ENCODE results near the gene TMEM80.

DNA sequence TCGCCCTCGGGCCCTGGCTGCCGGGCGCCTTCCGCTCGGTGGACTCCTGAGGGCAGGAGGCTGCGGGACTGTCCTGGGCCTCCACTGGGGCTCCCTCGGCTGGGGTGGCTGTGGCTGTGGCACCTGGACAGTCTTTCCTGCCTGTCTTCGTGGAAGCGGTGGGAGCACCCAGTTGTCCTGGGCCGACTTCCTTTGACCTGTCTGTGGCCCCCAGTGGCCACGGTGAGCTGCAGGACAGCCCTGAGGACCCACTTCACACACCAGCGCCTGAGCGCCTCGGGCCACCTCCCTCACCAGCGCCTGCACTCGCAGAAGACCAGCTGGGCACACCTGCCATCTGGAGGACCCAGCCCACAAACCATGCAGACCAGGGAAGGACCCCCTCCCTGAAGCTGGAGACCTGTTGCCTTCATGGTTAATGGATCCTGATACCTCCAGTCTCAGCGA is 8.6 kb downstream of the TMEM80 start:
- TF ChIP-seq, protein P1, sequence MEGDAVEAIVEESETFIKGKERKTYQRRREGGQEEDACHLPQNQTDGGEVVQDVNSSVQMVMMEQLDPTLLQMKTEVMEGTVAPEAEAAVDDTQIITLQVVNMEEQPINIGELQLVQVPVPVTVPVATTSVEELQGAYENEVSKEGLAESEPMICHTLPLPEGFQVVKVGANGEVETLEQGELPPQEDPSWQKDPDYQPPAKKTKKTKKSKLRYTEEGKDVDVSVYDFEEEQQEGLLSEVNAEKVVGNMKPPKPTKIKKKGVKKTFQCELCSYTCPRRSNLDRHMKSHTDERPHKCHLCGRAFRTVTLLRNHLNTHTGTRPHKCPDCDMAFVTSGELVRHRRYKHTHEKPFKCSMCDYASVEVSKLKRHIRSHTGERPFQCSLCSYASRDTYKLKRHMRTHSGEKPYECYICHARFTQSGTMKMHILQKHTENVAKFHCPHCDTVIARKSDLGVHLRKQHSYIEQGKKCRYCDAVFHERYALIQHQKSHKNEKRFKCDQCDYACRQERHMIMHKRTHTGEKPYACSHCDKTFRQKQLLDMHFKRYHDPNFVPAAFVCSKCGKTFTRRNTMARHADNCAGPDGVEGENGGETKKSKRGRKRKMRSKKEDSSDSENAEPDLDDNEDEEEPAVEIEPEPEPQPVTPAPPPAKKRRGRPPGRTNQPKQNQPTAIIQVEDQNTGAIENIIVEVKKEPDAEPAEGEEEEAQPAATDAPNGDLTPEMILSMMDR (IDR thresholded peaks at IDR 0.05 in 8 of 11, conservative IDR thresholded peaks at IDR 0.05 in 3 of 11) = no peak
- TF ChIP-seq POLR2A (IDR thresholded peaks at IDR 0.05) (no peak), POLR2AphosphoS5 (IDR thresholded peaks at IDR 0.05) (peak in 1 of 3 donors; percentile 22)
